ENCODE results near the gene CAMK4. TPM values are rescaled to one million over a fixed set of nuclear protein-coding genes. Genes with fewer than 3 reads are reported as not detected.

CAMK4 gene
- total RNA-seq, 1 donor from 2014 or later = 5.0 TPM

- H3K36me3 ChIP-seq = no peaks in the 10 kb centered on the region
- Mint-ChIP-seq H3K27me3 (ENCODE audit: insufficient read depth, low read depth) (no peaks in the 10 kb centered on the region), H3K9me3 (no peaks in the 10 kb centered on the region), H3K36me3 (peaks cover 1% of the 10 kb centered on the region), H3K4me1 (peaks cover 8% of the 10 kb centered on the region), H3K27ac (peak overlapping the region; percentile 15), H3K4me3 (no peak overlapping the region)
- no peak overlapping the region for H3K9ac ChIP-seq
- H3K27me3 ChIP-seq = no peaks in the 10 kb centered on the region
- no peak overlapping the region for H2AFZ ChIP-seq (replicated peaks)
- H3K27ac ChIP-seq = no peak overlapping the region
- H3K4me2 ChIP-seq = no peak overlapping the region
- H3K4me3 ChIP-seq = no peak overlapping the region
- H3K79me2 ChIP-seq (ENCODE audit: low read depth) = no peaks in the 10 kb centered on the region
- no peaks in the 10 kb centered on the region for H3K9me3 ChIP-seq (ENCODE audit: low read depth)
- DNase-seq (ENCODE audit: low spot score) = no peak
- no peaks in the 10 kb centered on the region for H3F3A ChIP-seq (ENCODE audit: low read depth)
- TF ChIP-seq CTCF (IDR thresholded peaks at IDR 0.05) (no peak), EZH2 (IDR thresholded peaks at IDR 0.05) (no peak), EZH2phosphoT487 (IDR thresholded peaks at IDR 0.05) (no peak)
- no peaks in the 10 kb centered on the region for H4K20me1 ChIP-seq (ENCODE audit: low read depth)
- H3K4me1 ChIP-seq = no peaks in the 10 kb centered on the region
Observed at GRCh38 chr5:111385970-111386831, 162.0 kb downstream of the CAMK4 start.

GRCh38 chr5:111386832-111387162, 162.6 kb downstream of the CAMK4 start:
- no peak for DNase-seq (ENCODE audit: low spot score)
- peaks cover 8% of the 10 kb centered on the region for H3K4me1 Mint-ChIP-seq

GRCh38 chr5:111387361-111387760, 163.2 kb downstream of the CAMK4 start:
- Histone ChIP-seq H3K27ac (no peak overlapping the region), H3F3A (ENCODE audit: low read depth) (no peaks in the 10 kb centered on the region), H3K4me1 (no peaks in the 10 kb centered on the region), H4K20me1 (ENCODE audit: low read depth) (no peaks in the 10 kb centered on the region), H3K36me3 (no peaks in the 10 kb centered on the region), H3K27me3 (no peaks in the 10 kb centered on the region), H3K4me3 (no peak overlapping the region), H3K9ac (no peak overlapping the region), H3K4me2 (no peak overlapping the region), H3K9me3 (ENCODE audit: low read depth) (no peaks in the 10 kb centered on the region), H3K79me2 (ENCODE audit: low read depth) (no peaks in the 10 kb centered on the region), H2AFZ (replicated peaks) (no peak overlapping the region)
- H3K4me3 Mint-ChIP-seq = no peak overlapping the region
- peaks cover 1% of the 10 kb centered on the region for H3K36me3 Mint-ChIP-seq
- DNase-seq (ENCODE audit: low spot score) = no peak
- TF ChIP-seq CTCF (IDR thresholded peaks at IDR 0.05) = no peak
- no peak for TF ChIP-seq EZH2phosphoT487 (IDR thresholded peaks at IDR 0.05)
- no peak for TF ChIP-seq EZH2 (IDR thresholded peaks at IDR 0.05)
- H3K27me3 Mint-ChIP-seq (ENCODE audit: insufficient read depth, low read depth) = no peaks in the 10 kb centered on the region
- no peak overlapping the region for H3K27ac Mint-ChIP-seq
- H3K9me3 Mint-ChIP-seq = no peaks in the 10 kb centered on the region
- peaks cover 8% of the 10 kb centered on the region for H3K4me1 Mint-ChIP-seq

More at GRCh38 chr5:111386832-111387162, 162.6 kb downstream of the CAMK4 start:
- no peaks in the 10 kb centered on the region for H3F3A ChIP-seq (ENCODE audit: low read depth)
- H3K27me3 ChIP-seq = no peaks in the 10 kb centered on the region
- H3K4me2 ChIP-seq = no peak overlapping the region
- no peaks in the 10 kb centered on the region for H3K79me2 ChIP-seq (ENCODE audit: low read depth)
- no peaks in the 10 kb centered on the region for H3K36me3 ChIP-seq
- H3K27ac Mint-ChIP-seq = no peak overlapping the region
- no peak overlapping the region for H3K9ac ChIP-seq
- no peak overlapping the region for H3K4me3 ChIP-seq
- no peaks in the 10 kb centered on the region for H3K4me1 ChIP-seq
- H3K4me3 Mint-ChIP-seq = no peak overlapping the region
- no peaks in the 10 kb centered on the region for H3K9me3 ChIP-seq (ENCODE audit: low read depth)
- no peak overlapping the region for H2AFZ ChIP-seq (replicated peaks)
- no peaks in the 10 kb centered on the region for H4K20me1 ChIP-seq (ENCODE audit: low read depth)
- H3K27ac ChIP-seq = no peak overlapping the region
- H3K36me3 Mint-ChIP-seq = peaks cover 1% of the 10 kb centered on the region
- H3K9me3 Mint-ChIP-seq = no peaks in the 10 kb centered on the region
- no peak for TF ChIP-seq EZH2phosphoT487 (IDR thresholded peaks at IDR 0.05)
- TF ChIP-seq CTCF (IDR thresholded peaks at IDR 0.05) = no peak
- H3K27me3 Mint-ChIP-seq (ENCODE audit: insufficient read depth, low read depth) = no peaks in the 10 kb centered on the region
